NCI-H146 treated with DMSO at 0.1 percent for 48 hours (cell line): ENCODE data around the gene APOBEC3H.

ENCODE experiments used
- DNase-seq: peaks from one replicate; lab custom pipeline; 2025; ENCODE audit not compliant: unreplicated experiment; lab: John Stamatoyannopoulos, UW

APOBEC3H gene

GRCh38 chr22:39080052-39080762 is 16.8 kb upstream of the APOBEC3H start:
- DNase-seq, result no peak

- no peak for DNase-seq
Observed at GRCh38 chr22:39081016-39081415, 16.0 kb upstream of the APOBEC3H start.

DNA sequence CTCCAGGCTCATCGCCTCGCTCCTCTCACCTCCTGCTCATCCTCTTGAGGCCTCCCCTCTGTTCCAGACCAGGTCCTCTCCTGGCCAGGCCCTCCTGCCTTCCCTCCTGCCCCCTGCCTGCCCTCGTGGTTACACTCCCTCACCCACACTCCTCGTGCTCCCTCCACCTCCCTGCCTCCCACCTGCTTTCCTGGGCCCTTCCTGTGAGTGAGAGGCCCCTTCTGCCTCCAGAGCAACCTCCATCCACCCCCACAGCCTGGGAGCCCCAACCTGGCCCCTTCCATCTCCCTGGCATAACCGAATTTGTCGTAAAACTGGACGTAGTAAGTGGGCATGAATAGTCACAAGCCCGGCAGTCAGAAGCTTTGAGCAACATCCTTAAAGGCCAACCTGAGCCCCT is 15.4 kb upstream of the APOBEC3H start:
- no peak for DNase-seq

GRCh38 chr22:39083212-39084165 is 13.6 kb upstream of the APOBEC3H start:
- no peak for DNase-seq

GRCh38 chr22:39084666-39085065 is 12.4 kb upstream of the APOBEC3H start:
- no peak for DNase-seq

GRCh38 chr22:39087098-39087497 is 9.9 kb upstream of the APOBEC3H start:
- DNase-seq, result no peak

DNA sequence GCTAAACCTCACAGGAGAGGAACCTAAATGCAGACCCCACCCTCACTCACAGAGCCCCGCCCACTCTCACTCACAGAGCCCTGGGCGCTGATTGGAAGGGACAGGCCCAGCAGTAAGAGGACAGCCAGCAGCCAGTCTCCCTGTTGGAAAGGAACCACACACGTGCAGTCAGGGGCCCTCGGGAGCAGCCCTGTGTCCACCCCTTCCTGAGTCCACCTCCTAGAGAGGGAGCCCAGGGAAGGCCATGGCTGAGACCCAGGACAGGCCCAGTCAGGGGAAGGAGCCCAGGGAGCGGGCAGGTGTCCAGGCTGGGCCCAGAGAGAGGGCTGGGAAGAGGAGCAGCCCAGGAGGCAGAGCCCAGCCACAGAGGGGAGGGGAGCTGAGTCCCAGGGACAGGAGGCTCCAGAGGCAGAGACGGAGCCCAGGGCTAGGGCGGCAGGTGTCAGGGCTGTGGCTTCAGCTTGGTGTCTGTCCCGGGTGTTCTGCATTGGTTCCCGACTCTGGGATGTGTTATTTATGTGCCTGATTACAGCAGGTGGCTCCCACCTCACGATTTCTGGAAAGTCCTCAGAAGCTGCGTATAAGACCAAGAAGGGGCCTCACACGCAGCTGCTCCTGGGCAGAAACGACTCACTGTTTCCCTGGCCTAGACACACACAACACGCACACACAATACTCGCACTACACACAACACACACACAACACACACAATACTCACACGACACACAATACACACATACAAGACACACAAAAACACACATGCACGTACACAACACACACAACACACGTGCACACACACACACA is 9.0 kb upstream of the APOBEC3H start:
- no peak for DNase-seq

- DNase-seq, result no peak
Observed at GRCh38 chr22:39088685-39089032, 8.4 kb upstream of the APOBEC3H start.

- DNase-seq, result no peak
Observed at GRCh38 chr22:39089928-39090327, 7.1 kb upstream of the APOBEC3H start.

DNA sequence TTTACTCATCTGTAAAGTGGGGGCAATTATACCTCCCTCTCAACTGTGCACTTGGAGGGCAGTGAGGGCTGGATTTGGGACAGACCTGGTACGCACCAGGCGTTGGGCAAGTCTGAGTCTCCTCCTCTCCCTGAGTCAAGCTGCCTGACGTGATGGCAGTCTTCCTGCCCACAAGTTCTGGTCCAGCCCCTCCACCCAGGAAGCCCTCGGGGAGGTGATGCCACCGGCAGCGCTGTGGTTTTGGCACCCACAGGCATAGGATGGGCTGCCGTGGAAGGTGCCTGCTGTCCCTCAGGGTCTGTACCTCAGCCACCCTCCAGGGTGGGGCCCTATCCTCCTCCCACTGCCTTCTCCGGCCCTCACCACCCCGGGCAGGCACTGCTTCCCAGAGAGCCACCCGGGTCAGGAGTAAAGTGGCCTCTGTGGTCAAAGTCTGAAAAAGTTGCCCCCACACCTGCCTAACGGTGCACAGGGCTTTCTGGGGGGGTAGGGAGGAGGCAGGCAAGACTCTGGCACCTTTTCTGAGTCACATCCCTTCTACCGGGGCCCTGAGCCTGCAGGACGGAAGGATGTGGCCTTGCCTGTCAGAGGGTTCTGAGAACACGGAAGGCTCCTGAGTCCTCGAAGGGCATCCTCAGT is 6.5 kb upstream of the APOBEC3H start:
- DNase-seq, result no peak

DNA sequence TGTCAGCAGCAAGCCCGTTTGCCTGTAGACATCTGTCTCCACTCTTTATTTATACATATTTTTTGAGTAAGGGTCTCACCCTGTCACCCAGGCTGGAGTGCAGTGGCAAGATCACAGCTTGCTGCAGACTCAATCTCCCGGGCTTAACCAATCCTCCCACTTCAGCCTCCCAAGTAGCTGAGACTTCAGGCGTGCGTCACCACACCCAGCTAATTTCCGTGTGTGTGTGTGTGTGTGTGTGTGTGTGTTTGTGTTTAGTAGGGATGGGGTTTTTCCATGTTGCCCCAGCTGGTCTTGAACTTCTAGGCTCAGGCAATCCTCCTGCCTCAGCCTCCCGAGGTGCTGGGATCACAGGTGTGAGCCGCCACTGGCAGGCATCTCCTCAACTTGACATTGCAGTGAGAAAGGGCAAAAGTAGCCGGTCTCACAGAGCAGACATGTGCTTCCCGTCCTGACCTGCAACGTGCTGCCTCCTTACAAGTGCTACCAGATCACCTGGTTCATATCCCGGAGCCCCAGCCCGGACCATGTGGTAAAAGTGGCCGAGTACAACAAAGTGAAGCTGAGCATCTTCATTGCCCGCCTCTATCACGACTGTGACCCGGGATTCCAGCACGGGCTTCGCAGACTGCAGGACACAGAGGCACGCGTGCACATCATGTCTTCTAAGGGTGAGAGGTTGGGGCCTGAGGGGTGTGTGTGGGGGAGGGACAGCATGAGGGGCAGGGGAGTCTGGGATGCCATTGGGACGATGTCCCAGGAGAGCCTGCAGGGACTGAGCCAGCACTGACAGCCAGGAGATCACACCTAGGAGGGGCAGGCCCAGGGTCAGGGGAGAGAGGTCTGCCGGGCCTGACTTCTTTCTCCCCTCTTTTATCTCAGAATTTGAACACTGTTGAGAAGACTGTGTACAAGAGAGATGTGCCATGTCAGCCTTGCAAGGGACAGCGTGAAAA is 5.6 kb upstream of the APOBEC3H start:
- DNase-seq, result no peak

DNA sequence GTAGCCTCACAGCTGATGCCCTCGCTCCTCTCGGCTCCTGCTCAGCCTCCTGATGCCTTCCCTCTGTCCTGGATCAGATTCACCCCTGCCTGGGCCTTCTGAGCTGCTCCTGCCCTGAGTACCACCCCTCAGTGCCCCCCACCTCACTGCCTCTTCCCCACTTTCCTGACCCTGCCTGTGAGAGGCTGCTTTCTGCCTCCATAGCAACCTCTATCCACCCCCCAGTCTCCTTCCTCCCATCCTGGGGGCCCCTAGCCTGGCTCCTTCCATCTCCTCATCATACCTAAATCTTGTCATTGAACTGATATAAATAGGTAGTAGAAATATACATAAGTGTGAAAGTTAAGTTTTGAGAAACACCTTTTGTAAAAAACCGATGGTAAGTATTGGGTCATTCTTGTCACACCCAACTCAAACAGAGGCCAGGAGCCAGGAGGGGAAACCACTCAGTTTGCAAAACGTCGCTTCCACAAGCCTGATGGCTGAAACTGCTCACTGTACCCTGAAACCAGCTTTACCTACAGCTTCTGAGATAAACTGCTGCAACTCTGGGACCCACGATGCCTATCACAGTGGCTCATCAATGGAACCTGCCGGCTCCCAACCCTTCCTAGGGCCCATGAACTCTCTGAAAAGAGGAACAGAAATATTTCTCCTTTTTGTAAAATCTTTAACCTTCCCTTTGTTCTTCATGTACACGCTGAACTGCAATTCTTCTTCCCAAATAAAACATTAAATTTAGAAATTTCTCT is 4.8 kb upstream of the APOBEC3H start:
- DNase-seq, result no peak

DNA sequence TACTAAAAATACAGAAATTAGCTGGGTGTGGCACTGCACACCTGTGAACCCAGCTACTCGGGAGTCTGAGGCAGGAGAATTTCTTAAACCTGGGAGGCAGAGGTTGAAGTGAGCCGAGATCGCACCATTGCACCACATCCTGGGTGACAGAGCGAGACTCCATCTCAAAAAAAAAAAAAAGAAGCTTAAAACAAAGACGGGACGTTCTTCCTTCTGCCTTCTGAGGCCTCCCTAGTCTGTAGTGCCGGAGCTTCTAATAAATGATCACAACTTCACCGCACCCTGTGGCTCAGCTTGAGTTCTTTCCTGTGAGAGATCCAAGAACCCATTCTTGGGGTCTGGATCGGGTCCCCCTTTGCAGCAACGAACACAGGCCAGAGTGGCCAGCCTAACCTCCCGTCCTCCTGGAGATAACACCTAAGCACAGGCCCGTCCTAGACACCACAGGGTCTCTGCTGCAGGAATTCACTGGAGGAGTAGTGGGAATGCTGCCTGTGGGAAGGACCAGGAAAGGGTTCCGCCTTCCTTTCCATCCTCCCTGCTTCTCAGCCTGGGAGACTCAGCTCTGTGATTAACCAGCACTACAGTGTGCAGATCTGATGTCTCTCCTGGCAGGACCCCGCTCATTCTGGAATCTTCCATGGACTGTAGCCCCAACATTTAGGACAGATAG is 2.2 kb upstream of the APOBEC3H start:
- DNase-seq, result no peak

GRCh38 chr22:39095971-39096370 is 1.1 kb upstream of the APOBEC3H start:
- no peak for DNase-seq

GRCh38 chr22:39098026-39098425 is 982 bp downstream of the APOBEC3H start:
- no peak for DNase-seq

- DNase-seq, result no peak
Observed at GRCh38 chr22:39098576-39098975, 1.5 kb downstream of the APOBEC3H start.

DNA sequence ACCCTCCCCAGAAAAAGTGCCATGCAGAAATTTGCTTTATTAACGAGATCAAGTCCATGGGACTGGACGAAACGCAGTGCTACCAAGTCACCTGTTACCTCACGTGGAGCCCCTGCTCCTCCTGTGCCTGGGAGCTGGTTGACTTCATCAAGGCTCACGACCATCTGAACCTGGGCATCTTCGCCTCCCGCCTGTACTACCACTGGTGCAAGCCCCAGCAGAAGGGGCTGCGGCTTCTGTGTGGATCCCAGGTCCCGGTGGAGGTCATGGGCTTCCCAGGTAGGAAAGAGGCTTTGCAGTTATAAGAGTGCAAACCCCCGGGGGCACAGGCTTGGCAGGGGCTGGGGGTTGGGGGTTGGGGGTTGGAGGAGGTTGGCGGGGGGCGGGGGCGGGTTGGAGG is 4.2 kb downstream of the APOBEC3H start:
- DNase-seq, result no peak

DNA sequence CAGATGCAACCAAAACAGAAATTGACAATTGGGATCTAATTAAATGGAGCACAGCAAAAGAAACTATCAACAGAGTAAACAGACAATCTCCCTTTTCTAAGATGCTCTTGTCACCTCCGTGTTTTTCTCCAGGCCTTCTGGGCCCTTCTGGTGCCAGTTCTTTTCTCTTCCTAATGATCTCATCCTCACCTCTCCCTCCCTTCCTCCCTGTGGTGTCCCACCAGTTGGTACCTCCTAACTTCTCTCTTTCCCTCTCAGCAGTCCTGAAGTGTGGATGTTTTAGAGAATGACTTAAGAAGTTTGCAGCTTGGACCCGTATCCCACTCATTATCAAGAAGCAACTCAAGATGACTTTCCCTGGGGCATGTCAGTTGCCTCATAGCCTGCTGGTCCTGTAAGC is 6.4 kb downstream of the APOBEC3H start:
- DNase-seq, result no peak

GRCh38 chr22:39106326-39106725 is 9.3 kb downstream of the APOBEC3H start:
- DNase-seq, result no peak
